ENCODE results near the gene ZNF579.

ZNF579 gene

DNA sequence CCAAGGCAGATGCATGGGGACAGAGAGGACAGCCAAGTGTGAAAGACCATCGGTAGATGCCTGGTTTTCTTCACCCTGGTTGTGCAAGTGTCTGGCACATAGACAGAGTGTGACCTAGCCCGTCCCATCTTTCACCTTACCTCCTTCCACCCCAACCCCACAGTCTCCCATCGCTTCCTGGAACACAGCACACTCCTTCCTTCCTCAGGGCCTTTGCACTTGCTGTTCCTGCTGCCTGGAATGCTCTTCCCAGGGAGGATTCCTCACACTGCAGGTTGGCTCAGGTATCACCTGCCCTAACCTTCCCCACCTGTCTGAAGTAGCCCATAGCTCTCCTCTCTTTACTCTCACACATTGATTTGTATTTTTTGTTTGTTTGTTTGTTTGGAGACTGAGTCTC is 15.7 kb upstream of the ZNF579 start:
- no peak for TF ChIP-seq ZNF565 (CRISPR knock-in tag; conservative IDR thresholded peaks at IDR 0.05; ENCODE audit: low read depth)
- no peak for TF ChIP-seq ZFP30 (CRISPR knock-in tag; IDR thresholded peaks at IDR 0.05)
- TF ChIP-seq, protein P1, sequence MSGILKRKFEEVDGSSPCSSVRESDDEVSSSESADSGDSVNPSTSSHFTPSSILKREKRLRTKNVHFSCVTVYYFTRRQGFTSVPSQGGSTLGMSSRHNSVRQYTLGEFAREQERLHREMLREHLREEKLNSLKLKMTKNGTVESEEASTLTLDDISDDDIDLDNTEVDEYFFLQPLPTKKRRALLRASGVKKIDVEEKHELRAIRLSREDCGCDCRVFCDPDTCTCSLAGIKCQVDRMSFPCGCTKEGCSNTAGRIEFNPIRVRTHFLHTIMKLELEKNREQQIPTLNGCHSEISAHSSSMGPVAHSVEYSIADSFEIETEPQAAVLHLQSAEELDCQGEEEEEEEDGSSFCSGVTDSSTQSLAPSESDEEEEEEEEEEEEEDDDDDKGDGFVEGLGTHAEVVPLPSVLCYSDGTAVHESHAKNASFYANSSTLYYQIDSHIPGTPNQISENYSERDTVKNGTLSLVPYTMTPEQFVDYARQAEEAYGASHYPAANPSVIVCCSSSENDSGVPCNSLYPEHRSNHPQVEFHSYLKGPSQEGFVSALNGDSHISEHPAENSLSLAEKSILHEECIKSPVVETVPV (CRISPR knock-in tag; IDR thresholded peaks at IDR 0.05) = no peak
- TF ChIP-seq ISL1 (CRISPR knock-in tag; IDR thresholded peaks at IDR 0.05) = no peak
- TF ChIP-seq GLIS3 (CRISPR knock-in tag; IDR thresholded peaks at IDR 0.05) = no peak
- no peak for TF ChIP-seq BACH2 (CRISPR knock-in tag; IDR thresholded peaks at IDR 0.05; ENCODE audit: borderline replicate concordance)
- no peak for TF ChIP-seq ARNTL (CRISPR knock-in tag; IDR thresholded peaks at IDR 0.05; ENCODE audit: borderline replicate concordance, low read depth)
- TF ChIP-seq RARB (CRISPR knock-in tag; IDR thresholded peaks at IDR 0.05) = no peak
- no peak for TF ChIP-seq CSDC2 (CRISPR knock-in tag; IDR thresholded peaks at IDR 0.05)
- TF ChIP-seq ZNF70 (CRISPR knock-in tag; IDR thresholded peaks at IDR 0.05) = no peak
- TF ChIP-seq, protein P2, sequence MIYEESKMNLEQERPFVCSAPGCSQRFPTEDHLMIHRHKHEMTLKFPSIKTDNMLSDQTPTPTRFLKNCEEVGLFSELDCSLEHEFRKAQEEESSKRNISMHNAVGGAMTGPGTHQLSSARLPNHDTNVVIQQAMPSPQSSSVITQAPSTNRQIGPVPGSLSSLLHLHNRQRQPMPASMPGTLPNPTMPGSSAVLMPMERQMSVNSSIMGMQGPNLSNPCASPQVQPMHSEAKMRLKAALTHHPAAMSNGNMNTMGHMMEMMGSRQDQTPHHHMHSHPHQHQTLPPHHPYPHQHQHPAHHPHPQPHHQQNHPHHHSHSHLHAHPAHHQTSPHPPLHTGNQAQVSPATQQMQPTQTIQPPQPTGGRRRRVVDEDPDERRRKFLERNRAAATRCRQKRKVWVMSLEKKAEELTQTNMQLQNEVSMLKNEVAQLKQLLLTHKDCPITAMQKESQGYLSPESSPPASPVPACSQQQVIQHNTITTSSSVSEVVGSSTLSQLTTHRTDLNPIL (CRISPR knock-in tag; IDR thresholded peaks at IDR 0.05; ENCODE audit: low read depth) = no peak
- no peak for ATAC-seq

DNA sequence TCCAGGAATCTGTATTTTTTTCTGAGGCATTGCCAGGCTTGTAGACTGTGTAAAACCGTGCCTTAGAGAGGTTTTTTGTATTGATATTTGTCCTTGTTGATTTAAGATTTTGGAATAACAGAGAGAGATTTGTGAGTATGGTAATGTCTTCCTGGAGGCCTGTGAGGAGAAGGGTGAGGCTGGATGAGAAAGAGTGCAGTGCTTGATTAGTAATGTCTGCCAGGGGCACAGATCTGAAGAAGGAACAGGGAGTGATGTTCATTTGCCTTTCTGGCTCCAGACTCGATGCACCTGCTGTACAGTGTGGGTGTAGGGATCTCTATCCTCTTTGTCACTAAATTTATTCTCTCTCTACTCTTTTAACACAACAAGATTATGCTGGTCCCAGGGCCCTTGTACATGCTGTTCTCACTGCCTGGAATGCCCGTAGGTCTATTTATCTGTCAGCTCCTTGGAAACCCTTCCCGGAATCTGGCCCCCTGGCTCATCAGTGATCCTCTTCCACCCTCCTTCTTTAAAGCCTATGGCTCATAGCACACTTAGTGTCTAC is 14.4 kb upstream of the ZNF579 start:
- TF ChIP-seq TOX (CRISPR knock-in tag; IDR thresholded peaks at IDR 0.05; ENCODE audit: borderline replicate concordance) (no peak), ZNF8 (CRISPR knock-in tag; IDR thresholded peaks at IDR 0.05) (no peak), ZFP3 (CRISPR knock-in tag; IDR thresholded peaks at IDR 0.05) (no peak), ARNTL (CRISPR knock-in tag; IDR thresholded peaks at IDR 0.05; ENCODE audit: borderline replicate concordance, low read depth) (no peak), RARB (CRISPR knock-in tag; IDR thresholded peaks at IDR 0.05) (no peak), SNAI2 (CRISPR knock-in tag; IDR thresholded peaks at IDR 0.05) (no peak), ZFP30 (CRISPR knock-in tag; IDR thresholded peaks at IDR 0.05) (no peak), OSR1 (CRISPR knock-in tag; IDR thresholded peaks at IDR 0.05) (no peak), BACH2 (CRISPR knock-in tag; IDR thresholded peaks at IDR 0.05; ENCODE audit: borderline replicate concordance) (no peak), GLIS3 (CRISPR knock-in tag; IDR thresholded peaks at IDR 0.05) (no peak), ZNF70 (CRISPR knock-in tag; IDR thresholded peaks at IDR 0.05) (no peak)
- TF ChIP-seq, protein P3, sequence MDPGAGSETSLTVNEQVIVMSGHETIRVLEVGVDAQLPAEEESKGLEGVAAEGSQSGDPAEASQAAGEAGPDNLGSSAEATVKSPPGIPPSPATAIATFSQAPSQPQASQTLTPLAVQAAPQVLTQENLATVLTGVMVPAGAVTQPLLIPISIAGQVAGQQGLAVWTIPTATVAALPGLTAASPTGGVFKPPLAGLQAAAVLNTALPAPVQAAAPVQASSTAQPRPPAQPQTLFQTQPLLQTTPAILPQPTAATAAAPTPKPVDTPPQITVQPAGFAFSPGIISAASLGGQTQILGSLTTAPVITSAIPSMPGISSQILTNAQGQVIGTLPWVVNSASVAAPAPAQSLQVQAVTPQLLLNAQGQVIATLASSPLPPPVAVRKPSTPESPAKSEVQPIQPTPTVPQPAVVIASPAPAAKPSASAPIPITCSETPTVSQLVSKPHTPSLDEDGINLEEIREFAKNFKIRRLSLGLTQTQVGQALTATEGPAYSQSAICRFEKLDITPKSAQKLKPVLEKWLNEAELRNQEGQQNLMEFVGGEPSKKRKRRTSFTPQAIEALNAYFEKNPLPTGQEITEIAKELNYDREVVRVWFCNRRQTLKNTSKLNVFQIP (CRISPR knock-in tag; IDR thresholded peaks at IDR 0.05; ENCODE audit: borderline replicate concordance, low read depth) = no peak
- TF ChIP-seq, protein P2 (CRISPR knock-in tag; IDR thresholded peaks at IDR 0.05; ENCODE audit: low read depth) = no peak

DNA sequence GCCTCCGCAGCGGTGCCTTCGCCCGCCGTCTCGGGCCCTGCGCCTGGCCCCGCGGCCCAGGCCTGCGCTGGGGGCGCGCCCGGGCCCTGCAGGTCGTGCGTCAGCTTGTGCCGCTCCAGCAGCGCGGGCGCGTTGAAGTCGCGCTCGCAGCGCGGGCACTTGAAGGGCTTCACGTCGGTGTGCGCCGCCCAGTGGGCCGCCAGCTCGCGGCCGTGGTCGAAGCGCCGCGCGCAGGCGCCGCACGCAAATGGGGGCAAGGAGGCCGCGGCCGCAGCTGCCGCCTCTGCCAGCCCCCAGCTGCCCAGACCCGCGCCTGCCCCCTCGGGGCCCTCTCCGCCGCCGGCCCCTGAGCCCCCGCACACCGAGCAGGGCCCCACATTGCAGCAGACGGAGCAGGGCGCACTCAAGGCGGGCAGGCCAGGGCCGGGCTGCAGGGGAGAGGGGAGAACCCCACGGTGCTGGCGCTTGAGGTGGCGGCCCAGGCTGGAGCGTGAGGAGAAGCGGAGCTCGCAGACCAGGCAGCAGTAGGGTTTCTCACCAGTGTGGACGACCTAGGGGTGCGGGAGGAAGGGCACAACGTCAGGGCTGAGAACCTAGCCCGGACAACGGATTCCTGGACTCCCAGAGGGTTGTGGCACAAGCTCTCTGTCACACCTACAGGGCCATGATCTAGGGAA is 12.6 kb upstream of the ZNF579 start:
- no peak for TF ChIP-seq OSR1 (CRISPR knock-in tag; IDR thresholded peaks at IDR 0.05)
- TF ChIP-seq, protein P1 (CRISPR knock-in tag; IDR thresholded peaks at IDR 0.05) = no peak
- no peak for TF ChIP-seq ZFP30 (CRISPR knock-in tag; IDR thresholded peaks at IDR 0.05)
- TF ChIP-seq ZNF70 (CRISPR knock-in tag; IDR thresholded peaks at IDR 0.05) = no peak
- TF ChIP-seq, protein P4, sequence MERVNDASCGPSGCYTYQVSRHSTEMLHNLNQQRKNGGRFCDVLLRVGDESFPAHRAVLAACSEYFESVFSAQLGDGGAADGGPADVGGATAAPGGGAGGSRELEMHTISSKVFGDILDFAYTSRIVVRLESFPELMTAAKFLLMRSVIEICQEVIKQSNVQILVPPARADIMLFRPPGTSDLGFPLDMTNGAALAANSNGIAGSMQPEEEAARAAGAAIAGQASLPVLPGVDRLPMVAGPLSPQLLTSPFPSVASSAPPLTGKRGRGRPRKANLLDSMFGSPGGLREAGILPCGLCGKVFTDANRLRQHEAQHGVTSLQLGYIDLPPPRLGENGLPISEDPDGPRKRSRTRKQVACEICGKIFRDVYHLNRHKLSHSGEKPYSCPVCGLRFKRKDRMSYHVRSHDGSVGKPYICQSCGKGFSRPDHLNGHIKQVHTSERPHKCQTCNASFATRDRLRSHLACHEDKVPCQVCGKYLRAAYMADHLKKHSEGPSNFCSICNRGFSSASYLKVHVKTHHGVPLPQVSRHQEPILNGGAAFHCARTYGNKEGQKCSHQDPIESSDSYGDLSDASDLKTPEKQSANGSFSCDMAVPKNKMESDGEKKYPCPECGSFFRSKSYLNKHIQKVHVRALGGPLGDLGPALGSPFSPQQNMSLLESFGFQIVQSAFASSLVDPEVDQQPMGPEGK (CRISPR knock-in tag; IDR thresholded peaks at IDR 0.05; ENCODE audit: borderline replicate concordance) = no peak
- TF ChIP-seq, protein P2 (CRISPR knock-in tag; IDR thresholded peaks at IDR 0.05; ENCODE audit: low read depth) = no peak
- no peak for TF ChIP-seq CSDC2 (CRISPR knock-in tag; IDR thresholded peaks at IDR 0.05)
- no peak for TF ChIP-seq ISL1 (CRISPR knock-in tag; IDR thresholded peaks at IDR 0.05)
- no peak for ATAC-seq

More for the DNA sequence above, 14.4 kb upstream of the ZNF579 start:
- ATAC-seq = no peak

All from SK-N-SH treated with all-trans-retinoic acid at 6 μM for 48 hours (cell line).